PC-3 (cell line): Measurements from ENCODE around the gene DGAT2.

Experiments used
- CTCF ChIP-seq: fragments of 300-600 bp; sonication (generic); conservative IDR thresholded peaks from 2 replicates; pipeline ENCODE4 v1.5.1; 2017; ENCODE audit warnings: antibody characterized with exemption, low read depth, mild to moderate bottlenecking, low read length
- EZH2 ChIP-seq: fragments of 300-600 bp; sonication (generic); IDR thresholded peaks from one replicate; pipeline ENCODE4 v1.6.1; 2017; ENCODE audit warnings: antibody characterized with exemption, mild to moderate bottlenecking, low read length; ENCODE audit not compliant: unreplicated experiment

DNA sequence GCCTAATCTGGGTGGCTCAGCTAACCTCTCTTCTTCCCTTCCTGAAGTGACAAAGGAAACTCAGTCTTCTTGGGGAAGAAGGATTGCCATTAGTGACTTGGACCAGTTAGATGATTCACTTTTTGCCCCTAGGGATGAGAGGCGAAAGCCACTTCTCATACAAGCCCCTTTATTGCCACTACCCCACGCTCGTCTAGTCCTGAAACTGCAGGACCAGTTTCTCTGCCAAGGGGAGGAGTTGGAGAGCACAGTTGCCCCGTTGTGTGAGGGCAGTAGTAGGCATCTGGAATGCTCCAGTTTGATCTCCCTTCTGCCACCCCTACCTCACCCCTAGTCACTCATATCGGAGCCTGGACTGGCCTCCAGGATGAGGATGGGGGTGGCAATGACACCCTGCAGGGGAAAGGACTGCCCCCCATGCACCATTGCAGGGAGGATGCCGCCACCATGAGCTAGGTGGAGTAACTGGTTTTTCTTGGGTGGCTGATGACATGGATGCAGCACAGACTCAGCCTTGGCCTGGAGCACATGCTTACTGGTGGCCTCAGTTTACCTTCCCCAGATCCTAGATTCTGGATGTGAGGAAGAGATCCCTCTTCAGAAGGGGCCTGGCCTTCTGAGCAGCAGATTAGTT is 32.3 kb downstream of the DGAT2 start:
- TF ChIP-seq CTCF (no peak), EZH2 (no peak)
